GM08714 (cell line): ENCODE measurements around the gene ATP13A5.

ENCODE experiments used
- H3K4me3 ChIP-seq: fragments of 200-500 bp; sonication (Bioruptor generic); 2 replicates; pipeline ENCODE4 v1.5.1; 2014; ENCODE audit warnings: mild to moderate bottlenecking, low read length, inconsistent platforms
- ZNF274 ChIP-seq: IDR thresholded peaks from 2 replicates; pipeline ENCODE4 v1.6.1; 2012; ENCODE audit warnings: mild to moderate bottlenecking, low read depth, low read length

ATP13A5 gene

DNA sequence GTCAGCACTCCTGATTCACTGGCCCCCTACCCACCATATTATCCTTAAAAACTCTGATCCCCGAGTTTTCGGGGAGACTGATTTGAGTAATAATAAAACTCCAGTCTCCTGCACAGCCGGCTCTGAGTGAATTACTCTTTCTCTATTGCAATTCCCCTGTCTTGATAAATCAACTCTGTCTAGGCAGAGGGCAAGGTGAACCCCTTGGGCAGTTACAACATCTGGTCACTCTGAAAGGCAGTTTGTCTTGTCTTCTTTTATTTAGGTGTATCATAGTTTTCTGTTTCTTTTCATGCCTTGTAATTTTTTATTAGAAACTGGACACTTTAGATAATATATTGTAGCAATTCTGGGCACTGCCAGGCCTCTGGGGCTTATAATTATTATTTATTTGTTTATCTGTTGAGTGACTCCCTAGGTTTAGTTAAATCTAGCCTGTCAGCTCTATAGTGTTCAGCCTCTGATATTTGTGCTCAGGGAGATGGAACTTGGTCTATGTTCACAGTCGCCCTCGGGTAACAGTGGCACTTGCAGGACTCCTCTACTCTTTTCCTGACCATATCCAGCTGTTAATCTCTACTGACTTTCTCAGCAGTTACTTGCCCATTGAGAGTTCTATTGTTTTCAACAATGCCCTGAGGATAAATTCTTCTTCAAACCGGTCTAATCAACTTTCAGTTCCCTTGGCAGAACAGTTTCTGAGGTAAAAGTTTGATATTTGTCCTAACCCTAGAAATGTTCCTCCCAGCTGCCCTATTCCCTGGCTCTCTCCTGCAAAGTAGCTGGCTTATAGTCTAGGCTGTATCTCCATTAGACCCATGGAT, 153.0 kb downstream of the ATP13A5 start:
- TF ChIP-seq ZNF274 = no peak
- H3K4me3 ChIP-seq = no peak overlapping the region
